Ovary (tissue), 3 donors: ENCODE data around the gene MRPL44.

Experiments
- POLR2A ChIP-seq: fragments of 450-650 bp; IDR thresholded peaks from one replicate; pipeline ENCODE4 v1.6.1; 2017; ENCODE audit warnings: antibody characterized with exemption, mild to moderate bottlenecking, moderate library complexity
- TF ChIP-seq, protein P1 (sequence below), 3 donors: fragments of 450-650 bp in 2 of 3; fragments of 200-600 bp in 1 of 3; IDR thresholded peaks; one replicate each; pipeline versions ENCODE4 v1.5.1 to v1.8.0; 2016 to 2022; ENCODE audit warnings: antibody characterized with exemption in 3 of 3, mild to moderate bottlenecking in 1 of 3
- donor health status: DM: no; HTN: no; CAD: no.

DNA sequence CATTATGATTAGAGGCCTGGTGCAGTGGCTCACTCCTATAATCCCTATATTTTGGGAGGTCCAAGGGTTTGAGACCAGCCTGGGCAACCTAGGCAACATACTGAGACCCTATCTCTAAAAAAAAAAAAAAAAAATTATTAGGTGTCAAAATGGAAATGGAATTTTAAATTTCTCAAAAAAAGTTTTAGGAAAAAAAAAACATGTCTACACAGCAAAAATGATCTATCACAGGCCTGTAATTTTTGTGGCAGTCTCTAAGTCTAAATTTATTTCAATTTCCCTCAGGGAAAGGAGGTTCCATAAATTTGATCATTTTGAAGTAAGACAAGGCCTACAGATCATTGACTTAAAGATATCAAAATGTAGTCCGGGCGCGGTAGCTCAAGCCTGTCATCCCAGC lies 16.3 kb downstream of the MRPL44 start:
- TF ChIP-seq, protein P1, sequence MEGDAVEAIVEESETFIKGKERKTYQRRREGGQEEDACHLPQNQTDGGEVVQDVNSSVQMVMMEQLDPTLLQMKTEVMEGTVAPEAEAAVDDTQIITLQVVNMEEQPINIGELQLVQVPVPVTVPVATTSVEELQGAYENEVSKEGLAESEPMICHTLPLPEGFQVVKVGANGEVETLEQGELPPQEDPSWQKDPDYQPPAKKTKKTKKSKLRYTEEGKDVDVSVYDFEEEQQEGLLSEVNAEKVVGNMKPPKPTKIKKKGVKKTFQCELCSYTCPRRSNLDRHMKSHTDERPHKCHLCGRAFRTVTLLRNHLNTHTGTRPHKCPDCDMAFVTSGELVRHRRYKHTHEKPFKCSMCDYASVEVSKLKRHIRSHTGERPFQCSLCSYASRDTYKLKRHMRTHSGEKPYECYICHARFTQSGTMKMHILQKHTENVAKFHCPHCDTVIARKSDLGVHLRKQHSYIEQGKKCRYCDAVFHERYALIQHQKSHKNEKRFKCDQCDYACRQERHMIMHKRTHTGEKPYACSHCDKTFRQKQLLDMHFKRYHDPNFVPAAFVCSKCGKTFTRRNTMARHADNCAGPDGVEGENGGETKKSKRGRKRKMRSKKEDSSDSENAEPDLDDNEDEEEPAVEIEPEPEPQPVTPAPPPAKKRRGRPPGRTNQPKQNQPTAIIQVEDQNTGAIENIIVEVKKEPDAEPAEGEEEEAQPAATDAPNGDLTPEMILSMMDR (IDR thresholded peaks at IDR 0.05) = no peak
- TF ChIP-seq POLR2A = no peak
